ENCODE measurements around the gene SAA1. TPM values are rescaled to one million over a fixed set of nuclear protein-coding genes. Genes with fewer than 3 reads are reported as not detected.
A peak's percentile ranks its signal among the peaks of the same experiment; 100 is the strongest.

Gene SAA1
- total and polyA plus RNA-seq, 10 of the 15 experiments (the other 5 are each of a cell fraction or from before 2014, with no cell fraction given) = 0.36 to 6.9 TPM; not detected in 8

GRCh38 chr11:18310800-18311340, 44.8 kb downstream of the SAA1 start (continued):
- TF ChIP-seq, protein P1, sequence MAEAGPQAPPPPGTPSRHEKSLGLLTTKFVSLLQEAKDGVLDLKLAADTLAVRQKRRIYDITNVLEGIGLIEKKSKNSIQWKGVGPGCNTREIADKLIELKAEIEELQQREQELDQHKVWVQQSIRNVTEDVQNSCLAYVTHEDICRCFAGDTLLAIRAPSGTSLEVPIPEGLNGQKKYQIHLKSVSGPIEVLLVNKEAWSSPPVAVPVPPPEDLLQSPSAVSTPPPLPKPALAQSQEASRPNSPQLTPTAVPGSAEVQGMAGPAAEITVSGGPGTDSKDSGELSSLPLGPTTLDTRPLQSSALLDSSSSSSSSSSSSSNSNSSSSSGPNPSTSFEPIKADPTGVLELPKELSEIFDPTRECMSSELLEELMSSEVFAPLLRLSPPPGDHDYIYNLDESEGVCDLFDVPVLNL (IDR thresholded peaks at IDR 0.05; ENCODE audit: low read depth, low read length) = no peak
- TF ChIP-seq, protein P2, sequence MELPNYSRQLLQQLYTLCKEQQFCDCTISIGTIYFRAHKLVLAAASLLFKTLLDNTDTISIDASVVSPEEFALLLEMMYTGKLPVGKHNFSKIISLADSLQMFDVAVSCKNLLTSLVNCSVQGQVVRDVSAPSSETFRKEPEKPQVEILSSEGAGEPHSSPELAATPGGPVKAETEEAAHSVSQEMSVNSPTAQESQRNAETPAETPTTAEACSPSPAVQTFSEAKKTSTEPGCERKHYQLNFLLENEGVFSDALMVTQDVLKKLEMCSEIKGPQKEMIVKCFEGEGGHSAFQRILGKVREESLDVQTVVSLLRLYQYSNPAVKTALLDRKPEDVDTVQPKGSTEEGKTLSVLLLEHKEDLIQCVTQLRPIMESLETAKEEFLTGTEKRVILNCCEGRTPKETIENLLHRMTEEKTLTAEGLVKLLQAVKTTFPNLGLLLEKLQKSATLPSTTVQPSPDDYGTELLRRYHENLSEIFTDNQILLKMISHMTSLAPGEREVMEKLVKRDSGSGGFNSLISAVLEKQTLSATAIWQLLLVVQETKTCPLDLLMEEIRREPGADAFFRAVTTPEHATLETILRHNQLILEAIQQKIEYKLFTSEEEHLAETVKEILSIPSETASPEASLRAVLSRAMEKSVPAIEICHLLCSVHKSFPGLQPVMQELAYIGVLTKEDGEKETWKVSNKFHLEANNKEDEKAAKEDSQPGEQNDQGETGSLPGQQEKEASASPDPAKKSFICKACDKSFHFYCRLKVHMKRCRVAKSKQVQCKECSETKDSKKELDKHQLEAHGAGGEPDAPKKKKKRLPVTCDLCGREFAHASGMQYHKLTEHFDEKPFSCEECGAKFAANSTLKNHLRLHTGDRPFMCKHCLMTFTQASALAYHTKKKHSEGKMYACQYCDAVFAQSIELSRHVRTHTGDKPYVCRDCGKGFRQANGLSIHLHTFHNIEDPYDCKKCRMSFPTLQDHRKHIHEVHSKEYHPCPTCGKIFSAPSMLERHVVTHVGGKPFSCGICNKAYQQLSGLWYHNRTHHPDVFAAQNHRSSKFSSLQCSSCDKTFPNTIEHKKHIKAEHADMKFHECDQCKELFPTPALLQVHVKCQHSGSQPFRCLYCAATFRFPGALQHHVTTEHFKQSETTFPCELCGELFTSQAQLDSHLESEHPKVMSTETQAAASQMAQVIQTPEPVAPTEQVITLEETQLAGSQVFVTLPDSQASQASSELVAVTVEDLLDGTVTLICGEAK (IDR thresholded peaks at IDR 0.05; ENCODE audit: borderline replicate concordance) = no peak
- TF ChIP-seq ZBTB11 (CRISPR knock-in tag; IDR thresholded peaks at IDR 0.05) (no peak), NR2F1 (conservative IDR thresholded peaks at IDR 0.05) (no peak), STAT3 (IDR thresholded peaks at IDR 0.05; ENCODE audit: low read depth, low read length) (no peak), IKZF2 (IDR thresholded peaks at IDR 0.05) (peak; percentile 73 to 81), POLR2AphosphoS2 (IDR thresholded peaks at IDR 0.05; ENCODE audit: low read depth, low read length) (no peak), RELB (IDR thresholded peaks at IDR 0.05; ENCODE audit: low read depth) (peak; percentile 27; the same call in 1 of the 2 replicates), YY1 (IDR thresholded peaks at IDR 0.05; ENCODE audit: low read depth, low read length) (no peak), ZNF24 (IDR thresholded peaks at IDR 0.05) (peak; percentile 47; the same call in 1 of the 2 replicates), ZSCAN29 (IDR thresholded peaks at IDR 0.05) (no peak), CREM (IDR thresholded peaks at IDR 0.05; ENCODE audit: low read depth) (peak; percentile 60; the same call in 1 of the 2 replicates), SREBF2 (IDR thresholded peaks at IDR 0.05; ENCODE audit: low read length) (no peak), ZBED1 (IDR thresholded peaks at IDR 0.05; ENCODE audit: borderline replicate concordance) (0 out of 2 replicates have a peak, but pooled peaks have one; percentile 16), MTA2 (IDR thresholded peaks at IDR 0.05; ENCODE audit: low read depth) (peak; percentile 89), POU2F2 (IDR thresholded peaks at IDR 0.05; ENCODE audit: borderline replicate concordance, low read depth, low read length) (peak; percentile 48; the same call in 1 of the 3 replicates), CBFB (IDR thresholded peaks at IDR 0.05; ENCODE audit: low read depth) (no peak), EED (IDR thresholded peaks at IDR 0.05; ENCODE audit: low read depth) (peak; percentile 88), ZNF207 (IDR thresholded peaks at IDR 0.05; ENCODE audit: borderline replicate concordance) (no peak)
- TF ChIP-seq, protein P3, sequence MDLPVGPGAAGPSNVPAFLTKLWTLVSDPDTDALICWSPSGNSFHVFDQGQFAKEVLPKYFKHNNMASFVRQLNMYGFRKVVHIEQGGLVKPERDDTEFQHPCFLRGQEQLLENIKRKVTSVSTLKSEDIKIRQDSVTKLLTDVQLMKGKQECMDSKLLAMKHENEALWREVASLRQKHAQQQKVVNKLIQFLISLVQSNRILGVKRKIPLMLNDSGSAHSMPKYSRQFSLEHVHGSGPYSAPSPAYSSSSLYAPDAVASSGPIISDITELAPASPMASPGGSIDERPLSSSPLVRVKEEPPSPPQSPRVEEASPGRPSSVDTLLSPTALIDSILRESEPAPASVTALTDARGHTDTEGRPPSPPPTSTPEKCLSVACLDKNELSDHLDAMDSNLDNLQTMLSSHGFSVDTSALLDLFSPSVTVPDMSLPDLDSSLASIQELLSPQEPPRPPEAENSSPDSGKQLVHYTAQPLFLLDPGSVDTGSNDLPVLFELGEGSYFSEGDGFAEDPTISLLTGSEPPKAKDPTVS (IDR thresholded peaks at IDR 0.05; ENCODE audit: low read depth, low read length) = no peak

All from GM12878 (cell line).